T-cell (primary cell): ENCODE measurements around the gene FADS1. TPM values are rescaled to one million over a fixed set of nuclear protein-coding genes. Genes with fewer than 3 reads are reported as not detected.

Experiments used
- ATAC-seq, 4 experiments: fragments of 200-7000 bp in 3 of 4; fragments of 150-1000 bp in 1 of 4; cut with Tn5 transposase; replicated peaks in 1 of 4; 1 replicate in 3 of 4; 2 replicates in 1 of 4; pipeline ENCODE4 v1.10.0; 2021; ENCODE audit warnings: moderate library complexity in 3 of 4, mild to moderate bottlenecking in 2 of 4, moderate number of reproducible peaks in 1 of 4
- CTCF ChIA-PET, 2 donors: fragments of 300-600 bp; sonication (Branson Sonifier 250); formaldehyde crosslinking; loops; one replicate each; lab custom pipeline; 2022; ENCODE audit warnings: antibody characterized with exemption in 2 of 2; lab: Charles Lee
- POLR2A ChIA-PET, 2 donors: fragments of 300-600 bp; sonication (Branson Sonifier 250); formaldehyde crosslinking; loops; one replicate each; lab custom pipeline; 2022; ENCODE audit warnings: antibody characterized with exemption in 2 of 2; lab: Charles Lee
- DNase-seq, 35 experiments: peaks; one replicate each; pipeline versions ENCODE4 v3.0.0 to v3.0.0-alpha.2; 2013 to 2023
- H3K27ac ChIP-seq: one replicate; pipeline ENCODE4 v1.5.1; 2013; ENCODE audit warnings: low read length
- H3K27me3 ChIP-seq, 2 experiments: replicated peaks in 1 of 2; 1 replicate in 1 of 2; 2 replicates in 1 of 2; pipeline versions ENCODE4 v1.6.1 to v1.7.0; 2013; ENCODE audit warnings: low read length in 1 of 2, mixed read lengths in 1 of 2; ENCODE audit not compliant: control insufficient read depth in 2 of 2, insufficient read depth in 2 of 2; ENCODE audit errors: extremely low read depth in 1 of 2
- H3K36me3 ChIP-seq, 2 donors: 1 replicate in 1 of 2; 2 replicates in 1 of 2; pipeline versions ENCODE4 v1.6.1 to v1.7.0; 2013; ENCODE audit warnings: low read length in 1 of 2; ENCODE audit not compliant: control insufficient read depth in 2 of 2, insufficient read depth in 1 of 2; ENCODE audit errors: extremely low read depth in 1 of 2
- H3K4me1 ChIP-seq, 2 experiments: 1 replicate in 1 of 2; 2 replicates in 1 of 2; pipeline versions ENCODE4 v1.6.1 to v1.7.0; 2013; ENCODE audit warnings: low read length in 2 of 2, mixed read lengths in 1 of 2; ENCODE audit not compliant: insufficient read depth in 2 of 2, control insufficient read depth in 1 of 2; ENCODE audit errors: extremely low read depth in 1 of 2
- H3K4me3 ChIP-seq, 2 donors: 1 replicate in 1 of 2; 2 replicates in 1 of 2; pipeline versions ENCODE4 v1.5.1 to v1.7.0; 2013; ENCODE audit warnings: mild to moderate bottlenecking in 2 of 2, low read length in 1 of 2, moderate library complexity in 1 of 2; ENCODE audit not compliant: control insufficient read depth in 1 of 2; ENCODE audit errors: extremely low read depth in 1 of 2
- H3K9me3 ChIP-seq: 2 replicates; pipeline ENCODE4 v1.7.0; 2013
- H3K27ac Mint-ChIP-seq, 2 donors: one replicate each; pipeline ENCODE4 v1.8.0; 2020 to 2021; ENCODE audit warnings: mild to moderate bottlenecking in 2 of 2, mixed read lengths in 2 of 2
- H3K27me3 Mint-ChIP-seq, 2 donors: one replicate each; pipeline ENCODE4 v1.8.0; 2021 to 2022; ENCODE audit warnings: mixed read lengths in 2 of 2
- H3K36me3 Mint-ChIP-seq: one replicate; pipeline ENCODE4 v1.8.0; 2021; ENCODE audit warnings: mixed read lengths
- H3K4me1 Mint-ChIP-seq, 3 donors: one replicate each; pipeline ENCODE4 v1.8.0; 2020 to 2022; ENCODE audit warnings: mixed read lengths in 3 of 3, mild to moderate bottlenecking in 1 of 3
- H3K4me3 Mint-ChIP-seq, 3 donors: one replicate each; pipeline ENCODE4 v1.8.0; 2020 to 2022; ENCODE audit warnings: mild to moderate bottlenecking in 3 of 3, mixed read lengths in 3 of 3, moderate library complexity in 3 of 3
- H3K9me3 Mint-ChIP-seq, 3 donors: one replicate each; pipeline ENCODE4 v1.8.0; 2020 to 2022; ENCODE audit warnings: mixed read lengths in 3 of 3
- WGBS: methylation state at CpG from one replicate; pipeline ENCODE4 v1.1.5; 2013; ENCODE audit warnings: missing lambda C conversion rate; ENCODE audit not compliant: insufficient coverage; 5-methylcytosine and 5-hydroxymethylcytosine counted together
- total RNA-seq, 35 experiments: library from RNA in 6 of 35; stranded (reverse) in 6 of 35; fragments of 120-200 nt in 1 of 35; gene quantifications; one replicate each; pipeline versions ENCODE4 v1.2.1 to v1.2.4 and lab custom pipeline; 2013 to 2026

FADS1 gene
- total RNA-seq, 5 donors from 2014 or later (not counting 1 experiment from before 2014, with no cell fraction given): 1.9 to 8.8 (median 2.9) TPM

GRCh38 chr11:61775606-61776554 is 40.9 kb downstream of the FADS1 start:
- Histone ChIP-seq H3K27ac (no peak overlapping the region), H3K4me3 (no peak overlapping the region), H3K4me1 (peaks cover 0 to 53% of the 10 kb centered on the region in 2 experiments), H3K36me3 (no peaks in the 10 kb centered on the region), H3K9me3 (no peaks in the 10 kb centered on the region), H3K27me3 (peaks cover 0 to 29% of the 10 kb centered on the region in 2 experiments)
- Mint-ChIP-seq H3K36me3 (no peaks in the 10 kb centered on the region), H3K4me3 (peak overlapping the region in 1 of 3 donors; percentile 67), H3K27me3 (peaks cover 0 to 2% of the 10 kb centered on the region in 2 donors), H3K4me1 (peaks cover 7 to 32% (median 16%) of the 10 kb centered on the region in 3 donors), H3K9me3 (no peaks in the 10 kb centered on the region), H3K27ac (no peak overlapping the region)
- WGBS: 83% methylated on average over 17 of the region's 20 CpGs
- ATAC-seq (no peak), DNase-seq (peak in 2 of 35 experiments; percentile 14 to 21)
- ChIA-PET POLR2A (no interaction called here), CTCF (interaction anchor here (0.5 to 1.0 kb wide), 2 partner anchors 22 to 332 kb away, joined by 3 to 4 read pairs; no protein-coding TSS in a partner anchor)

GRCh38 chr11:61775106-61775505 is 41.7 kb downstream of the FADS1 start:
- no peaks in the 10 kb centered on the region for H3K36me3 Mint-ChIP-seq
- H3K27ac Mint-ChIP-seq: no peak overlapping the region
- peaks cover 0 to 53% of the 10 kb centered on the region in 2 experiments for H3K4me1 ChIP-seq
- peaks cover 7 to 32% (median 16%) of the 10 kb centered on the region in 3 donors for H3K4me1 Mint-ChIP-seq
- DNase-seq (no peak), ATAC-seq (no peak)
- ChIA-PET POLR2A (no interaction called here), CTCF (interaction anchor here in 1 of 2 donors (1.0 kb wide), 1 partner anchor 333 kb away, joined by 3 read pairs; no protein-coding TSS in a partner anchor)
- H3K27me3 ChIP-seq: peaks cover 0 to 29% of the 10 kb centered on the region in 2 experiments
- no peak overlapping the region for H3K27ac ChIP-seq
- H3K4me3 Mint-ChIP-seq: peak overlapping the region in 1 of 3 donors; percentile 1
- no peak overlapping the region for H3K4me3 ChIP-seq
- 96% methylated on average over 5 of the region's 6 CpGs for WGBS
- H3K9me3 ChIP-seq: no peaks in the 10 kb centered on the region
- peaks cover 0 to 2% of the 10 kb centered on the region in 2 donors for H3K27me3 Mint-ChIP-seq
- no peaks in the 10 kb centered on the region for H3K36me3 ChIP-seq
- no peaks in the 10 kb centered on the region for H3K9me3 Mint-ChIP-seq

- Histone ChIP-seq H3K27ac (no peak overlapping the region), H3K9me3 (no peaks in the 10 kb centered on the region), H3K4me1 (peaks cover 0 to 53% of the 10 kb centered on the region in 2 experiments), H3K4me3 (no peak overlapping the region), H3K27me3 (peaks cover 0 to 26% of the 10 kb centered on the region in 2 experiments), H3K36me3 (no peaks in the 10 kb centered on the region)
- Mint-ChIP-seq H3K36me3 (no peaks in the 10 kb centered on the region), H3K4me3 (no peak overlapping the region), H3K9me3 (no peaks in the 10 kb centered on the region), H3K27ac (no peak overlapping the region), H3K27me3 (peaks cover 0 to 2% of the 10 kb centered on the region in 2 donors), H3K4me1 (peaks cover 7 to 32% (median 16%) of the 10 kb centered on the region in 3 donors)
- ATAC-seq (no peak), DNase-seq (no peak)
- ChIA-PET POLR2A (no interaction called here), CTCF (interaction anchor here in 1 of 2 donors (0.7 kb wide), 1 partner anchor 994 kb away, joined by 8 read pairs; no protein-coding TSS in a partner anchor)
- 86% methylated on average over 8 of the region's 12 CpGs for WGBS
Measured at GRCh38 chr11:61774411-61774810, 42.4 kb downstream of the FADS1 start.

GRCh38 chr11:61773809-61774208 is 43.0 kb downstream of the FADS1 start:
- peaks cover 0 to 2% of the 10 kb centered on the region in 2 donors for H3K27me3 Mint-ChIP-seq
- H3K4me1 Mint-ChIP-seq: peaks cover 7 to 32% (median 16%) of the 10 kb centered on the region in 3 donors
- H3K36me3 Mint-ChIP-seq: no peaks in the 10 kb centered on the region
- H3K4me3 ChIP-seq: no peak overlapping the region
- peaks cover 0 to 26% of the 10 kb centered on the region in 2 experiments for H3K27me3 ChIP-seq
- no peaks in the 10 kb centered on the region for H3K9me3 ChIP-seq
- H3K4me1 ChIP-seq: peaks cover 0 to 53% of the 10 kb centered on the region in 2 experiments
- POLR2A ChIA-PET: no interaction called here
- no peaks in the 10 kb centered on the region for H3K9me3 Mint-ChIP-seq
- no peaks in the 10 kb centered on the region for H3K36me3 ChIP-seq
- CTCF ChIA-PET: interaction anchor here in 1 of 2 donors (0.7 kb wide), 1 partner anchor 993 kb away, joined by 8 read pairs; no protein-coding TSS in a partner anchor
- H3K27ac Mint-ChIP-seq: no peak overlapping the region
- ATAC-seq (no peak), DNase-seq (no peak)
- no peak overlapping the region for H3K27ac ChIP-seq
- no peak overlapping the region for H3K4me3 Mint-ChIP-seq
- WGBS: 94% methylated on average over 13 of the region's 18 CpGs

GRCh38 chr11:61773356-61773755 is 43.4 kb downstream of the FADS1 start:
- no peak overlapping the region for H3K27ac ChIP-seq
- no peaks in the 10 kb centered on the region for H3K9me3 ChIP-seq
- H3K36me3 ChIP-seq: no peaks in the 10 kb centered on the region
- no peak overlapping the region for H3K4me3 ChIP-seq
- Mint-ChIP-seq H3K27ac (no peak overlapping the region), H3K4me1 (peaks cover 7 to 32% (median 16%) of the 10 kb centered on the region in 3 donors), H3K9me3 (no peaks in the 10 kb centered on the region), H3K27me3 (no peaks in the 10 kb centered on the region), H3K4me3 (no peak overlapping the region), H3K36me3 (no peaks in the 10 kb centered on the region)
- POLR2A ChIA-PET: no interaction called here
- peaks cover 0 to 26% of the 10 kb centered on the region in 2 experiments for H3K27me3 ChIP-seq
- 98% methylated on average over 5 of the region's 10 CpGs for WGBS
- DNase-seq (no peak), ATAC-seq (no peak)
- H3K4me1 ChIP-seq: peaks cover 0 to 53% of the 10 kb centered on the region in 2 experiments
- CTCF ChIA-PET: no interaction called here

- no peak for ATAC-seq
- Mint-ChIP-seq H3K27ac (no peak overlapping the region), H3K27me3 (no peaks in the 10 kb centered on the region), H3K36me3 (no peaks in the 10 kb centered on the region), H3K4me1 (peaks cover 0 to 23% (median 11%) of the 10 kb centered on the region in 3 donors), H3K9me3 (no peaks in the 10 kb centered on the region), H3K4me3 (no peak overlapping the region)
- no peak for DNase-seq
- H3K4me3 ChIP-seq: no peak overlapping the region
- H3K4me1 ChIP-seq: peaks cover 0 to 42% of the 10 kb centered on the region in 2 experiments
- H3K27ac ChIP-seq: no peak overlapping the region
- H3K36me3 ChIP-seq: no peaks in the 10 kb centered on the region
- ChIA-PET POLR2A (no interaction called here), CTCF (interaction anchor here in 1 of 2 donors (0.6 kb wide), 1 partner anchor 1256 kb away, joined by 3 read pairs; no protein-coding TSS in a partner anchor)
- H3K27me3 ChIP-seq: peaks cover 0 to 16% of the 10 kb centered on the region in 2 experiments
- H3K9me3 ChIP-seq: no peaks in the 10 kb centered on the region
- 80% methylated on average over 1 of the region's 7 CpGs for WGBS
Measured at GRCh38 chr11:61771985-61772455, 44.8 kb downstream of the FADS1 start.
